H1 (cell line): ENCODE results near the gene DIDO1. TPM values are rescaled to one million over a fixed set of nuclear protein-coding genes. Genes with fewer than 3 reads are reported as not detected.

Experiments
- CBX5 ChIP-seq: fragments of 300-800, 300-1000 bp; sonication (generic); IDR thresholded peaks from 2 replicates; pipeline ENCODE4 v1.7.1; 2016; ENCODE audit warnings: antibody characterized with exemption, low read length, low read depth
- CBX8 ChIP-seq: fragments of 300-800, 300-1000 bp; sonication (generic); IDR thresholded peaks from 2 replicates; pipeline ENCODE4 v1.7.1; 2016; ENCODE audit warnings: low read depth, low read length, borderline replicate concordance
- CEBPB ChIP-seq: IDR thresholded peaks from 2 replicates; pipeline ENCODE4 v1.6.1; 2012; ENCODE audit warnings: low read depth, low read length
- CHD1 ChIP-seq: IDR thresholded peaks from 2 replicates; pipeline ENCODE4 v1.6.1; 2012; ENCODE audit warnings: low read depth, low read length, improper control_type of control experiment
- CTBP2 ChIP-seq: IDR thresholded peaks from 2 replicates; pipeline ENCODE4 v1.7.0; 2011; ENCODE audit warnings: borderline replicate concordance, mild to moderate bottlenecking, moderate library complexity, mixed read lengths, low read length; ENCODE audit not compliant: insufficient read depth, insufficient read length
- EP300 ChIP-seq, 2 experiments: IDR thresholded peaks; 1 replicate in 1 of 2; 2 replicates in 1 of 2; pipeline ENCODE4 v1.6.1; 2011 to 2012; ENCODE audit warnings: low read depth in 2 of 2, low read length in 2 of 2, mild to moderate bottlenecking in 2 of 2, borderline replicate concordance in 1 of 2, inconsistent platforms in 1 of 2, moderate library complexity in 1 of 2
- FOSL1 ChIP-seq: IDR thresholded peaks from 2 replicates; pipeline ENCODE4 v1.6.1; 2011; ENCODE audit warnings: mild to moderate bottlenecking, low read depth, low read length, moderate library complexity; ENCODE audit not compliant: insufficient read depth
- KDM1A ChIP-seq: fragments of 200-600, 300-600 bp; sonication (generic); IDR thresholded peaks from 2 replicates; pipeline ENCODE4 v1.7.1; 2016; ENCODE audit warnings: mild to moderate bottlenecking, low read length, borderline replicate concordance
- KDM4A ChIP-seq: IDR thresholded peaks from one replicate; pipeline ENCODE4 v1.7.1; 2012; ENCODE audit warnings: low read depth, mild to moderate bottlenecking, moderate library complexity, low read length, inconsistent platforms; ENCODE audit not compliant: severe bottlenecking
- KDM5A ChIP-seq: fragments of 200-600 bp; IDR thresholded peaks from 2 replicates; pipeline ENCODE4 v1.7.1; 2012; ENCODE audit warnings: mild to moderate bottlenecking, low read length, inconsistent platforms, mixed read lengths
- MAFK ChIP-seq: IDR thresholded peaks from 2 replicates; pipeline ENCODE4 v1.6.1; 2012; ENCODE audit warnings: low read depth, mild to moderate bottlenecking, improper control_type of control experiment, low read length
- NRF1 ChIP-seq: IDR thresholded peaks from 2 replicates; pipeline ENCODE4 v1.6.1; 2011; ENCODE audit warnings: mild to moderate bottlenecking, low read depth, low read length, improper control_type of control experiment
- PHF8 ChIP-seq: fragments of 200-600 bp; sonication (generic); conservative IDR thresholded peaks from 2 replicates; pipeline ENCODE4 v1.7.1; 2012; ENCODE audit warnings: low read depth, mild to moderate bottlenecking, inconsistent platforms, low read length, moderate library complexity
- POLR2A ChIP-seq, 2 experiments: IDR thresholded peaks; 1 replicate in 1 of 2; 2 replicates in 1 of 2; pipeline ENCODE4 v1.6.1; 2011; ENCODE audit warnings: low read depth in 2 of 2, low read length in 2 of 2, mild to moderate bottlenecking in 2 of 2; ENCODE audit errors: control extremely low read depth in 1 of 2
- POLR2AphosphoS5 ChIP-seq: IDR thresholded peaks from 2 replicates; pipeline ENCODE4 v1.6.1; 2011; ENCODE audit warnings: low read depth, low read length
- RAD21 ChIP-seq, 2 experiments: IDR thresholded peaks in 1 of 2; conservative IDR thresholded peaks in 1 of 2; 2 replicates each; pipeline ENCODE4 v1.6.1; 2011; ENCODE audit warnings: low read depth in 2 of 2, low read length in 2 of 2, improper control_type of control experiment in 1 of 2, inconsistent platforms in 1 of 2, mild to moderate bottlenecking in 1 of 2, moderate library complexity in 1 of 2
- SAP30 ChIP-seq: fragments of 300-600 bp; sonication (generic); IDR thresholded peaks from 2 replicates; pipeline ENCODE4 v1.7.1; 2012; ENCODE audit warnings: low read length, moderate library complexity, mild to moderate bottlenecking, inconsistent platforms; ENCODE audit not compliant: insufficient read depth, insufficient replicate concordance
- SIN3A ChIP-seq, 2 experiments: IDR thresholded peaks in 1 of 2; conservative IDR thresholded peaks in 1 of 2; 2 replicates each; pipeline ENCODE4 v1.6.1; 2011 to 2012; ENCODE audit warnings: low read length in 2 of 2, improper control_type of control experiment in 1 of 2, low read depth in 1 of 2, mild to moderate bottlenecking in 1 of 2
- SIX5 ChIP-seq: IDR thresholded peaks from 2 replicates; pipeline ENCODE4 v1.6.1; 2011; ENCODE audit warnings: mild to moderate bottlenecking, low read depth, low read length
- SP4 ChIP-seq: IDR thresholded peaks from 2 replicates; pipeline ENCODE4 v1.6.1; 2012; ENCODE audit warnings: low read length, inconsistent platforms
- TEAD4 ChIP-seq: IDR thresholded peaks from 2 replicates; pipeline ENCODE4 v1.6.1; 2012; ENCODE audit warnings: low read depth, low read length, inconsistent platforms, mixed read lengths
- polyA plus RNA-seq, 7 experiments: library from polyadenylated mRNA; depleted of rRNA in 3 of 7; stranded (reverse) in 5 of 7; unstranded in 2 of 7; fragments of >200 nt in 5 of 7; fragments of 200-250 nt in 2 of 7; gene quantifications; 1 replicate in 5 of 7; 2 replicates in 1 of 7; 4 replicates in 1 of 7; pipeline versions ENCODE4 v1.2.1 to v1.2.3, GENCODE V29; 2011 to 2013; ENCODE audit warnings: missing spikeins in 2 of 7, mixed read lengths in 2 of 7
- total RNA-seq: library from RNA; stranded (reverse); fragmentation: NEBNext Ultra II Directional; extraction: Animal tissue kit (Norgen Biotek cat#: 25700); gene quantifications from 2 replicates; pipeline ENCODE4 v1.2.1, GENCODE V29; 2021
- TF ChIP-seq, protein P1 (sequence below): IDR thresholded peaks from 2 replicates; pipeline ENCODE4 v1.6.1; 2012; ENCODE audit warnings: low read length, inconsistent platforms

Gene DIDO1
- total and polyA plus RNA-seq, 2 of the 8 experiments (the other 6 are each of a cell fraction or from before 2014, with no cell fraction given), result 53.6 to 82.8 TPM

DNA sequence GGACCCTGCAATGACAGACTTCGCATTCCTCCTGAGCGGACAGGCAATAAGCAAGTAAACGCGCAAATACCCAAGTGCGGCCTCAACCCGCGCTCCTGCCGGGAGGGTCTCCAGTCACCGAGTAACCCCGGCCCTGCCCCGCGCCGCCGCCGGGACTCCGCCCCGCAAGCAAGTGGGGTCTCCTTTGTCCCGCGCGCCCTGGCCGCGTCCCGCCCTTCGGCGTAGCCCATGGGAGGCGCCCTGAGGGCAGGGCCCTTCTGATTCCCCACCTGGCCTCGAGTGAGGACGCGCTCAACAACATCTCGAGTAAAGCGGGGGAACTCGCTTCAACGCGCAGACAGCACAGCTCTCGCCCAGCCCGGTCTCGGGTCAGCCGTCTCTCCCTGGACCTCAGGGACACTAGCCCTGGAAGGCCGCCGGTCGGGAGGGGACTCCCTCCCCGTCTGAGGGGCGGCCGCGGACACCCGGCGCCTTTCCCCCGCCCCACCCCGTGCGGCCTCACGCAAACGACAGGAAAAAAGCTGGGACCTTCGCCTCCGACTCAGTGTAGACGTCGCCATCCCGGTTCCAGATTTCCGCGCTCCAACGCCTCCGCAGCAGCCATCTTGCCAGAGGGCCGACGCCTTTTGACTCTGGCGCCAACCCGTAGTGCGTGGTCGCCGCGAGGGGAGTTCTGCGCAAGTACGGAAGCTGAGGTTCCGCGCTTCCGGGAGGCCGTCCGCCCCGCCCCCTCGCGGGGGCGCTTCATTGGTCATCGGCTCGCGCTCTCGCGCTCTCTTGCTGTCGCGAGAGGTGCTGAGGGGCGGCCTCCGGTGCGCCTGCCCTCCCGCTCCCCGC, 11.2 kb upstream of the DIDO1 start (continued):
- TF ChIP-seq SAP30 (no peak), FOSL1 (no peak), EP300 (IDR thresholded peaks at IDR 0.05; ENCODE audit: borderline replicate concordance in 1 of 2, low read depth in 2 of 2, low read length in 2 of 2) (no peak), PHF8 (peak; percentile 89), SIN3A (conservative IDR thresholded peaks at IDR 0.05 in 1 of 2, IDR thresholded peaks at IDR 0.05 in 1 of 2; ENCODE audit: low read depth in 1 of 2, low read length in 2 of 2) (peak; percentile 75 to 81; a peak in 2 of 4 replicates), TEAD4 (no peak), SIX5 (no peak; the same call in 1 of the 2 replicates), CEBPB (no peak), CBX5 (no peak), POLR2A (IDR thresholded peaks at IDR 0.05; ENCODE audit: control extremely low read depth in 1 of 2, low read depth in 2 of 2, low read length in 2 of 2) (peak; percentile 92 to 95; a peak in 2 of 3 replicates), NRF1 (peak; percentile 70), KDM1A (no peak), RAD21 (IDR thresholded peaks at IDR 0.05 in 1 of 2, conservative IDR thresholded peaks at IDR 0.05 in 1 of 2; ENCODE audit: low read depth in 2 of 2, low read length in 2 of 2) (no peak), SP4 (peak; percentile 74; the same call in 1 of the 2 replicates), POLR2AphosphoS5 (peak; percentile 98), CTBP2 (no peak), KDM4A (peak; percentile 10), CBX8 (no peak), CHD1 (no peak), MAFK (no peak), KDM5A (peak; percentile 83)
- TF ChIP-seq, protein P1, sequence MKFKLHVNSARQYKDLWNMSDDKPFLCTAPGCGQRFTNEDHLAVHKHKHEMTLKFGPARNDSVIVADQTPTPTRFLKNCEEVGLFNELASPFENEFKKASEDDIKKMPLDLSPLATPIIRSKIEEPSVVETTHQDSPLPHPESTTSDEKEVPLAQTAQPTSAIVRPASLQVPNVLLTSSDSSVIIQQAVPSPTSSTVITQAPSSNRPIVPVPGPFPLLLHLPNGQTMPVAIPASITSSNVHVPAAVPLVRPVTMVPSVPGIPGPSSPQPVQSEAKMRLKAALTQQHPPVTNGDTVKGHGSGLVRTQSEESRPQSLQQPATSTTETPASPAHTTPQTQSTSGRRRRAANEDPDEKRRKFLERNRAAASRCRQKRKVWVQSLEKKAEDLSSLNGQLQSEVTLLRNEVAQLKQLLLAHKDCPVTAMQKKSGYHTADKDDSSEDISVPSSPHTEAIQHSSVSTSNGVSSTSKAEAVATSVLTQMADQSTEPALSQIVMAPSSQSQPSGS, result peak; percentile 70; the same call in 1 of the 2 replicates
